GM23248 (cell line): ENCODE results near the gene PSME1.

ENCODE experiments used
- EZH2 ChIP-seq: fragments of 200-600 bp; sonication (generic); IDR thresholded peaks from 2 replicates; pipeline ENCODE4 v1.6.1; 2018; ENCODE audit warnings: antibody characterized with exemption, mild to moderate bottlenecking; ENCODE audit not compliant: insufficient read depth, poor library complexity, severe bottlenecking
- EZH2phosphoT487 ChIP-seq: fragments of 200-600 bp; sonication (generic); IDR thresholded peaks from 2 replicates; pipeline ENCODE4 v1.6.1; 2018; ENCODE audit warnings: antibody characterized with exemption, moderate library complexity, mild to moderate bottlenecking, low read depth; ENCODE audit not compliant: insufficient read depth

DNA sequence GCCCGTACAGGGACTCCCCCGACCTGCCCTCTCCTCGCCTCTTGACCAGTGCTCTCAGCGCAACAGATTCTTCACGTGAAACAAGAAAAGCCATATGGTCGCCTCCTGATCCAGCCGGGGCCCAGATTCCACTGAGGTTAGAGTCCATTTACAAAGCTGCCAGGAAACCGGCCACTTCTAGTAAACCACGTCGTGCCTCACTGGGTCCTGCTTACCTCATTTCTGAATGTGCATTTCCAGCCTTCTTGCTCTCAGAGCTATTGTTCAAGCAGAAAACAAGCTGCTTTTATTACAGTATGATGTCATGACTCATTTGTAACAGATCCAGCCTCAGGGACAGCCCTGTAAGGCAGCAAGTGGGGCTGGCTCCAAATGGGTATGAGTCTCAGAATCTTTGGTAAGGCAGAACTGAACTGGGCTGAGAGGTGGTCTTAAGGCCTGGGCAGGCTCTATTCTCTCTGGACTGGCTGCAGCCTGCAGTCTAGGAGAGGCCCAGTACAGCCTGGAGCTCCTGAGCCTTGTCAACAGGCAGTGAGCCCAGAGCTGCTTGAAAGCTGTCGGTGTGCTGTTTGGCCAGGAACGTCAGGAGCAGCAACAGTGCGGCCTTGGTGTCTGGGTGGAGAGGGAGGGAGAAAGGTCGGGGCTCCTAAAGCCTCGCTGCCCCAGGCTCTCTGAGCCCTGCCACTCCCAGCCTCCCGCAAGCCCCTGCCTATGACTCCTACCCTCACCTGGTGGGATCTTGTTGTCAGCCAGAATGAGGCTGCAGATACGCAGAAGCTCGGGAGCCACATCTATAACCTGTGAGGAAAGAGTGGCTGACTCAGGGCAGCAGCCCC, 44.2 kb downstream of the PSME1 start:
- TF ChIP-seq EZH2: no peak
- no peak for TF ChIP-seq EZH2phosphoT487
